Fibroblast of skin of abdomen (primary cell): ENCODE results near the gene ZNF775.

Source experiments
- DNase-seq: peaks from one replicate; pipeline ENCODE4 v3.0.0-alpha.2; 2013

The ZNF775 gene

DNA sequence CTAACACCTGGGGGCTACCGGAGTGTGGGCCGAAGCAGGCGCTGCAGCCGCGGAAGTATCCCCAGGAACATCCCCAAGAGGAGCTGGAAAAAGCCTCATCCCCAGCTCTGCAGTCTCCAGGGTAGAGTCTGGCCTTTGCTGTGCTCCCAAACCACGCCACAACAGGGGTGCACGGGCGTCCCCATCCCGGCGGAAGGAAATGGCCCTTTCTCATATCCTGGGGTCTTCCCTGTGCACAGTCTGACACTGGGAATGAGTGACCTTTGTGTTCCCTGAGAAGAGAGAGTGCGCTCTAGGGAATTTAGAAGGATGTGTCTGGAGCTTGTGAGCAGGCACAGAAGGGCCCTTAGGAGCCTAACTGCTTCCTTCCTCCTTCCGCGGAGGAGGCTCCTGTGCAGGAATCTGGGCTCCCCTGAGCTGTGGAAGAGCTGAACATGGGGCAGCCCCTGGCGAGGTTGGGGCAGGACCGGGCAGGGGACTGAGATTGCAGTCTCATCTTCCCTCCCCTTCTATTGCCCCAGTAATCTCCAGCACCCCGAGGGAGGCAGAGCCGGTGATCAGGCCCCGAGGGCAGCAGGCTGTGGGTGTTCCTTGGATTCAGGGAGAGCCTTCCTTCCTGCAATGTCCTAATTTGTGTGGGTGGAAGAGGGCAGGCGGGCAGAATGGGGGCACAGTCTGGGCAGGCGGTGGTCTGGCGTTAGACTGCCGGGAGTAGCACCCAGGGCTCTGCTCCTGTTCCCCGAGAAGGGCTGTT lies 9.2 kb upstream of the ZNF775 start:
- DNase-seq, result no peak

DNA sequence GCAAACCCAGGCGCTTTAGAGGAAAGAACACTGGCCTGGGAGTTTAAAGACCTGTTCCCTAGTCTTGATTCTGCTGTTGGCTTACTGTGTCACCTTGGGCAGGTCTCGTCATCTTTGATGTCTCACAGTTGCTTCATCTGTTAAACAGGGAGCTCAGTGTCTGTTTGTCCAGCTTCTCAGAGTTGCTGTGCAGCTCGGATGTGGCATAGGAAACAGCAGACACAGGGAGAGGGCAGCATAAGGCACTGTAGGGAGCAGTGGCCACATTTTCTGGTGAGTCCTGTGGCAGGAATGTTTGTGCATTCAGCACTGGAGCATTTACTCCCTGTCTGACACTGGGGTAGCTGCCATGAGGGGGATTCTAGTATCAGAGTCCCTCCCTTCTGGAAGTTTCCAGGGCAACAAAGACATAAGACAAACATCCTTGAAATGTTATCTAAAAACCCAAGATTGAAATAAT lies 8.5 kb upstream of the ZNF775 start:
- peak; percentile 51 for DNase-seq

DNA sequence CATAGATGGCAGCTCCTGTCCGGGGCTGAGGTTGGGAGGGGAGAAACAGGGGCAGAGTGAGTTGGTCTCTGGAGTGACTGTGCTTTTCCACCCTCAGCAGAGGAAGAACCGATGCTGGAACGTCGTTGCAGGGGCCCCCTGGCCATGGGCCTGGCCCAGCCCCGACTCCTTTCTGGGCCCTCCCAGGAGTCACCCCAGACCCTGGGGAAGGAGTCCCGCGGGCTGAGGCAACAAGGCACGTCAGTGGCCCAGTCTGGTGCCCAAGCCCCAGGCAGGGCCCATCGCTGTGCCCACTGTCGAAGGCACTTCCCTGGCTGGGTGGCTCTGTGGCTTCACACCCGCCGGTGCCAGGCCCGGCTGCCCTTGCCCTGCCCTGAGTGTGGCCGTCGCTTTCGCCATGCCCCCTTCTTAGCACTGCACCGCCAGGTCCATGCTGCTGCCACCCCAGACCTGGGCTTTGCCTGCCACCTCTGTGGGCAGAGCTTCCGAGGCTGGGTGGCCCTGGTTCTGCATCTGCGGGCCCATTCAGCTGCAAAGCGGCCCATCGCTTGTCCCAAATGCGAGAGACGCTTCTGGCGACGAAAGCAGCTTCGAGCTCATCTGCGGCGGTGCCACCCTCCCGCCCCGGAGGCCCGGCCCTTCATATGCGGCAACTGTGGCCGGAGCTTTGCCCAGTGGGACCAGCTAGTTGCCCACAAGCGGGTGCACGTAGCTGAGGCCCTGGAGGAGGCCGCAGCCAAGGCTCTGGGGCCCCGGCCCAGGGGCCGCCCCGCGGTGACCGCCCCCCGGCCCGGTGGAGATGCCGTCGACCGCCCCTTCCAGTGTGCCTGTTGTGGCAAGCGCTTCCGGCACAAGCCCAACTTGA lies 7.8 kb upstream of the ZNF775 start:
- DNase-seq, result no peak

DNA sequence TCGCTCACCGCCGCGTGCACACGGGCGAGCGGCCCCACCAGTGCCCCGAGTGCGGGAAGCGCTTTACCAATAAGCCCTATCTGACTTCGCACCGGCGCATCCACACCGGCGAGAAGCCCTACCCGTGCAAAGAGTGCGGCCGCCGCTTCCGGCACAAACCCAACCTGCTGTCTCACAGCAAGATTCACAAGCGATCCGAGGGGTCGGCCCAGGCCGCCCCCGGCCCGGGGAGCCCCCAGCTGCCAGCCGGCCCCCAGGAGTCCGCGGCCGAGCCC lies 7.2 kb upstream of the ZNF775 start:
- no peak for DNase-seq

DNA sequence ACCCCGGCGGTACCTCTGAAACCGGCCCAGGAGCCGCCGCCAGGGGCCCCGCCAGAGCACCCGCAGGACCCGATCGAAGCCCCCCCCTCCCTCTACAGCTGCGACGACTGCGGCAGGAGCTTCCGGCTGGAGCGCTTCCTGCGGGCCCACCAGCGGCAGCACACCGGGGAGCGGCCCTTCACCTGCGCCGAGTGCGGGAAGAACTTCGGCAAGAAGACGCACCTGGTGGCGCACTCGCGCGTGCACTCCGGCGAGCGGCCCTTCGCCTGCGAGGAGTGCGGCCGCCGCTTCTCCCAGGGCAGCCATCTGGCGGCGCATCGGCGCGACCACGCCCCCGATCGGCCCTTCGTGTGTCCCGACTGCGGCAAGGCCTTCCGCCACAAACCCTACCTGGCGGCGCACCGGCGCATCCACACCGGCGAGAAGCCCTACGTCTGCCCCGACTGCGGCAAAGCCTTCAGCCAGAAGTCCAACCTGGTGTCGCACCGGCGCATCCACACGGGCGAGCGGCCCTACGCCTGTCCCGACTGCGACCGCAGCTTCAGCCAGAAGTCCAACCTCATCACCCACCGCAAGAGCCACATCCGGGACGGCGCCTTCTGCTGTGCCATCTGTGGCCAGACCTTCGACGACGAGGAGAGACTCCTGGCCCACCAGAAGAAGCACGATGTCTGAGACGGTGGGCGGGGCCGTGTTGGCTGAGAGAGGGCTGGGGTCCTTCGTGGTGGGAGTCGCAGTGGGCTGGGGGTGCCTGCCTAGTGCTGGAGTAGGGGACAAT lies 6.7 kb upstream of the ZNF775 start:
- no peak for DNase-seq

DNA sequence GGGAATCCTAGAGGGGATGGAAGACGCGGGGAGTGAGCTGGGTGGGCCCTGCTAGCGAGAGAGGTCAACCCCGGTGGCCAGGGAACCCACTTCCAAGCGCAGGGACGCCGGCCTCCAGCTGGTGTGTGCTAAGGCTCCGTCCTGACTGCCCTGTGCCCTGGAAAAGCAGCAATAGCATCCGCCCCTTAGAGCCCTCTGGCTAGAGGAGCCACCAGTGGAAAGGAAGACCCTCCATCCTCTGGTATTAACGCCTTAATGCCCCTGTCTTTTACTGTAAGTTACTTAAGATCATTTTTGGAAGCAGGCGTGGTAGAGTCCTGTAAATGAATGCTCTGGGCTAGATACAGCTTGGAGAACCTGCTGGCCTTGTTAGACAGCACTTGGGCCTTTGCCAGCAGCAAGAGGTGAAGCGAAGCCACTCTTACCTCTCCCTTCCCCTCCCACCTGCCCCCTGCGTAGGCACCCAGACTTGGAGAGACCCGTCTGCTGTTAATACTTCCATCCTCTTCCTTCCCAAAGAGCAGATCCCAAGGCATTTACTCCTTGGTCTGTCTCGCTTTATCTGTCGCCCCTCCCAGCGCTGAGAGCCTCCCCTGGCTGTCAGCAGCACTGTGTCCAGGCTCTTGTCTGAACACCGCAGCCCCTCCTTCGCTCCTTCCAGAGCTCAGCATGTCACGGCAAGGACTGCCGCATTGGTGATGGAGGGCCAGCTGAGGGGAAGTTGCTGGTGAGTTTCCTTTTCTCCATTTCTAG lies 5.9 kb upstream of the ZNF775 start:
- no peak for DNase-seq

DNA sequence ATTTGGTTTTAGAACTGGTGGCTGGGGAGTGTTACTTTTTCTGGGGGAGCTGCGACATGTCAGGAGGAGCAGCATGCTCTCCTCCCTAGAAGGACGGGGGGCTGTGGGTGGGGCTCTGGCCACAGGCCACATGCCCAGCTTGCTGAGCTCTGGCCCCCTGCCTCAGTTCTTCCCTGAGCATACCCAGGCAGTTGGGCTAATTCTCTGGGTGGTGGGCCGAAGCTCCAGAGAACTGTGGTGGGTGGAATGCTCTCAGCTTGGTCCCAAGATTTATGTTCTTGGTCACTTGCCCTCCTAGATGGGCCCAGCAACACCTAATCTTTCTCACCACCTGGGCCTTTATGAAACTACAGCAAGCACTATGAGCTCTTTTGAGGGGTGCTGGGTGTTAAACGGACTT lies 5.1 kb upstream of the ZNF775 start:
- no peak for DNase-seq

DNA sequence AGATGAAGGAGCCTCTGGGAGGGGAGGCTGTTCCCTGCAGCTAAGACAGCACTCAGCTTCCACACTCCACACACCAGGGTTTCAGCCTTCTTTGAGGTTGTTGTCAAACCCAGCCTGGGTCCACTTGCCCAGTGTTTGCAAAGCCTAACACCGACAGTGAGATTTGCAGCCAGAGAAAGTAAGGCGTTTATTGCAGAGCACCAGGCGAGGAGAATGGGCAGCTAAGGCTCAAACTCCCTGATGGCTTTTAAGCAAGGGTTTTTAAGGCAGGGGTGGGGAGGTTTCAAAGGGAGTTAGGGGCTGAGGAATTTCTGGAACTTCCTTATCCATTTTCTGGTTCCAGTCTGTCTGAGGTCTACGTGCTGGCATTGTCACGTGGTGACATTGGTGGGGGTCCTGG lies 4.7 kb upstream of the ZNF775 start:
- no peak for DNase-seq

DNA sequence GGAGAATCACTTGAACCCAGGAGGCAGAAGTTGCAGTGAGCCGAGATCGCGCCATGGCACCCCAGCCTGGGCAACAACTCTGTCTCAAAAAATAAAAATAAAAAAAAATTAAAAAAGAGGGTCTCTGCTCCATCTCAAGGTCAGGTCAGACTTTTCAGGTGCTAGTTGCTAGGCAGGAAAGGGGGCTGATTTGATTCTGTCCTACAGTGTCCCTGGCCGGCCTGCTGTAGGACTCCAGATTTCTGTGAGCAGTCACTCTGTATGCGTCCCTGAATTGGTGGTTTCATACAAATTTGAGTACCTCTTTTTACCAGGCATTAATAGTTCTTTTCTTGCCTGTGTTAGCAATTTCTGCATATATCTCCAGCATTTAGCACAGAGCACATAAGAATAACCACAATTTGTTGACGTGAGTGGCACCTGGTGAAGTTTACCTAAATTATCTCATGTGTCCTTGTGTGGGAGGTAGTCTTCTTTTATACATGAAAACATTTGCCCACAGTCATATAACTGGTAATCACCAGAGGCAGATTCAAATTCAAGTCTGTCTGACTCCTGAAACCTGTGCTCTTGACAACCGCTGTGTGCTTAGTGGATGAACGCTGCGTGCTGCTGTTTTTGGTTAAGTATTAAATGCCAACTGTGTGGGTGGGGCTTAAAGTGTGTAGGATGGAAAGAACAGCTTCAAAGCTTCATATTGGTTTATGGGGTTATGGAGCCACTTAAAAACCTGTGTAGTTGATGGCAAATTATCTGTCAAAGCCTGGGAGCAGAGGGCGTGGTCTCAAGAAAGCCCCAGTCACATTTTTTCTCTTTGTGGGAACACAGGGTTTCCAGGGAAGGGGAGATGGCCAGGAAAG lies 3.2 kb upstream of the ZNF775 start:
- DNase-seq, result no peak

DNA sequence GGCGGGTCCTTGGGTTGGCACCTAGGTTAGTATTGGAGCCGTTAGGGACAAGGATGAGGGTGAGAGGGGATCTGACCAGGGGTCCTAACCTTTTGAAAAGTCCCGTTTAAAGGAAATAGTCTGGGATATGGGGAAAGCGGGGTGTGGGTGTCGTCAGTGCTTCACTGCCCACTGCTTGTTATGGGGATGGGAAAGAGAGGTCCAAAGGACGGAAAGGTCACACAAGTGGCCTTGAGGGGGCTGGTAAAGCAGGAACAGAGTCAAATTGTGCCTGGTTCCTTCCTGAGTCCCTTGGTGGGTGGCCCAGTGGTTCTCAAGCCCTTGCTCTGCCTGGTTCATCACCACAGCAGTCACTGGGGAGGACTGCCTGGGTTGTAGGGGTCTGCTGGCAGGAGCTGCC lies 2.6 kb upstream of the ZNF775 start:
- no peak for DNase-seq

DNA sequence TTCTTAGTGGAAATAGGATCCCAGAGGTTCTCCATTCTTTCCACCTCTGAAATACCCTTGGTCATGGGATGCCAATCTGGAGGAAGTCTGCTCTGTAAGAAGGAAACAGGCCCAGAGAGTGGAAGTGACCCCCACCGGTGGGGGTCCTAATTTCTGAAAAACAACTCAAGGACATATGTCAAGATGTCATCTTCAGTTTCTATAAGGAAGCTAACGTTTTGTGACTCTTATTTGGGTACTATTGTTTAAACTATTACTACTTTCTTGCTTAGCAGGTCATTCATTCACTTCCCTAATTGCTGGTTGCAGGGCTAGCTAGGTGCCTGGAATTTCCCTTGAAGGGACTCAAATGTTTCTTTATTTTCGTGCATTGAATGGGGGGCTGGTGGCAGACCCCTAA lies 1.9 kb upstream of the ZNF775 start:
- no peak for DNase-seq

DNA sequence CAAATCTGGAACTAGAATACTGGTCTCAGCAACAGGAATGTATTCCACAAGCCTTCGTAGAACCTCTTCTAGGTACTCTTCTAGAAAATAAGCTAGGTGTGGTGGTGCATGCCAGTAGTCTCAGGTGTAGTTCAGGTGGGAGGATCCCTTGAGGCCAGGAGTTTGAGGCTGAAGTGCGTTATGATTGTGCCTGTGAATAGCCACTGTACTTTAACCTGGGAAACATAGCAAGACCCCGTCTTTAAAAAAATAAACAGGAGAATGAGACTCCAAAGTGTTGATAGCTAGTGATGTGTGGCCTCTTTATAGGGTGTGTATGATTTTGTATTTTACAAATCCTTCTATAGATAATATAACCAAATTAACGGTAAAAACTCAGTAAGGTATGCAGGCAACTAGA lies 1.5 kb upstream of the ZNF775 start:
- DNase-seq, result no peak

DNA sequence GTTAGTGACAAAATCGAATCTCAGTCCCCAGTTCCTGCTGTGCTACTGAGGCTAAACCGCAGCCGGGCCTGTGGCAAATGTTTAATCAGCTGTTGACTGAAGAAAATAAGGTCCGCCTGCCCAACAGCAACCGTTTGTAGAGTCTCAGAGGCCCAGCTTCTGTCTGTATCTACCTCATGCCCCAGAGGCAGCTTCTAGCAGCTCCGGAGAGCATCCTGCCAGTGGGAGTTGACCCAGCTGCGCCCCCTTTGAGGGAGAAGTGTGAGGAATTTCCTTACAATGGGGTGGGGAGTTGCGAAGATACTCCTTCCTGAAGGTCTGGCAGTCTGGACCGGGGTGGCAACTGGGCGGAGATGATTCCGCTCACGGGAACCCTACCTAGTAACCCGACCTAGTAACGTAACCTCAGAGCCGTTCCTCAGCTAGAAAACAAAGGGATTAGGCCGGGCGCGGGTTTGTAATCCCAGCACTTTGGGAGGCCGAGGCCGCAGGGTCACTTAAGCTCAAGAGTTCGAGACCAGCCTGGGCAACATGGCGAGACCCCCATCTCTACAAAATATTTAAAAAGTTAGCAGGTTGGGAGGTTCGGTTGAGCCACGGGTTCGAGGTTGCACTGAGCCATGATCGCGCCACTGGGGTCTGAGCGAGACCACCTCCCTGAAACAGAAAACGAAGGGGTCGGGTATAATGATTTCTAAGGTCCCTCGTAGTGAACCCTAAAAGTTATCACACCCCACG lies 846 bp upstream of the ZNF775 start:
- peak; percentile 71 for DNase-seq

DNA sequence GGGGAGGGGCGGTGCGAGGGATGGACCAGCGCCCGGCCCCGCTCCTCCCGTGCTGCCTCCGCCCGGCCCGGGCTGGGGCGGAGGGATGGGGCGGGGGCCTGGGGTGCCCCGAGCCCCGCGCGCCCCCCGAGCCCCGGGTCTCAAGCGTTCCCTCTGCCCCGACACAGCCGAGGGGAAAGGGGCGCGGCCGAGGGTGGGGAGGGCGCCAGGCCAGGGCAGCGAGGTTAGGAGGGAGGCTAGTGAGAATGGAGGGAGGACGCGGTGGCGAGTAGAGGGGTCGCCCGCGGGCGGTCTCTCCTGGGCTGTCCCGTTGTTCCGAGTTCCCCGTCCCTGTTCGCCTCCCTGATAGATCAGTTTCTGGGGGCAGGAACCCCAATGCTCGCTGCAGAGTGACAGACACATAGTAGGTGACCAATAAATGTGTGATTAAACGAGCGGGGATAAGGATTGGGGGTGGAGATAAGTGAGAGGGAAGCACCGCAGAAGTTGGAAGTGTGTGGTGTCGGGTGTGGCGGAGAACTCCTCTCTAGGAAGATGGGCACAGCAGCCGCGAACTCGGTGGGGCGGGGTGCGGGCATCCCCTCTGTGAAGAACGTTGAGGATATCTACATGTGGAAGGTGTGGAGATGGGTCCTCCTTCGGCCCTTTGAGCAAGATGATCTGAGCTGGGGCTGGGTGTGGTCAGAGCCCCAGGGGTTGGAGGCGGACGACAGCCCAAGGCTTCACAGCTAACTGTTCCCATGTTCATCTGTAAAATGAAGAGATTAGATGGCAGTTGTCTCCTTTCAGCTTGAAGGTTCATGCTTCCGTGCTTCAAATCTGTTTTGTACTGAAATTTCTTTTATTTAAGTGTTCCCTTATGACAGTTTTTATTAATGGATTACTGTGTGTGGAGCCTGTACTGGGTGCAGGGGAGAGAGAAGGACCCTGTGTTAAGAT lies 580 bp downstream of the ZNF775 start:
- no peak for DNase-seq

DNA sequence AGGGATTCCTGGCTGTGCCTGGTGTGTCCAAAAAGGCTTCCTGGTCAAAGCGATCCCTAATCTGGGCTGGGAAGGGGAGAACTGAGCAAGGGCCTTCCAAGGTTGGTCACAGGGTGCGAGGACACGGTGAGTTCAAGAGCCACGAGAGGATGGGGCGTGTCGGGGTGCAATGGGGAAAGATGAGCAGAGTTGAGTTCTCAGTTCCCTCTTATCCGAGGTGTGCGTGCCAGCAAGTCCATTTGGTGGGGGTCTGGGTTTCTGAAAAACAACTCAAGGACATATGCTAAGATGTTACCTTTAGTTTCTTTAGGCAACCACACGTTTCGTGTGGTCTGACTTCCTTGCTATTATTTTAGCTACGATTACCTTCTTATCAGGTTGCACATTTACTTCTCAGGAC lies 1.3 kb downstream of the ZNF775 start:
- DNase-seq, result no peak

DNA sequence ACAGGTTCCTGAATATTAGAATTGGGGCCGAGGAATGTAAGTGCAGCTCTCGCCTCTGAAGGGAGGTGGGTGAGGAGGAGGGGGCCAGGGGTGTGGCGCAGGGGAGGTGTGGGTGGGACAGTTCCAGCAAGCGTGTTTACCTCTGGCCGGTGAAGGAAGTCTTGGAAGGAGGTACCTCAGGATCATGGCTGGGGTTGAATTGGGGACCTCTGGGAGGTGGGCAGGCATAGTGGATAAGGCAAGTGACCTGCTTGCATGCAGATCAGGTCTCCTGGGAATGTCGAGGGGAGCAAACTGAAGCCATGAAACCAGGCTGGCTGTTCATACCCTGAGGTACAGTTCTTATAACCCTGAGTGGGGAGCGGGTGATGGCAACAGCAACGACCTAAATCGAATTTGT lies 2.0 kb downstream of the ZNF775 start:
- no peak for DNase-seq

DNA sequence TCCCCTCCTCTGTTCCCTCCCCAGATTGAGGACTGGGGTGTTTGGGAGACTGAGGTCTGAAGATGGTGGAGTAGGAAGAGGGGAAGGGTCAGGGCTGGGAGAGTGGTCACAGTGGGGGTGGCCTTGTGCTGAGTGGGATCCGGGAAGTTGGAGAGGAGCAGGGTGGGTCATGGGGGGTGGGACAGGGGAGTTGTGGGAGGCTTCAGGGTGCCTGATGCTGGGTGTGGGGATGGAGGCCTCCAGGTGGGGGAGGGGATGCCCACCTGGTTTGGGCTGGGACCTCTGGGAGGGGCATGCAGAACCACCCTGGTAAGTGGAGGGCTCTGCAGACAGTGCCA lies 2.6 kb downstream of the ZNF775 start:
- DNase-seq, result no peak

DNA sequence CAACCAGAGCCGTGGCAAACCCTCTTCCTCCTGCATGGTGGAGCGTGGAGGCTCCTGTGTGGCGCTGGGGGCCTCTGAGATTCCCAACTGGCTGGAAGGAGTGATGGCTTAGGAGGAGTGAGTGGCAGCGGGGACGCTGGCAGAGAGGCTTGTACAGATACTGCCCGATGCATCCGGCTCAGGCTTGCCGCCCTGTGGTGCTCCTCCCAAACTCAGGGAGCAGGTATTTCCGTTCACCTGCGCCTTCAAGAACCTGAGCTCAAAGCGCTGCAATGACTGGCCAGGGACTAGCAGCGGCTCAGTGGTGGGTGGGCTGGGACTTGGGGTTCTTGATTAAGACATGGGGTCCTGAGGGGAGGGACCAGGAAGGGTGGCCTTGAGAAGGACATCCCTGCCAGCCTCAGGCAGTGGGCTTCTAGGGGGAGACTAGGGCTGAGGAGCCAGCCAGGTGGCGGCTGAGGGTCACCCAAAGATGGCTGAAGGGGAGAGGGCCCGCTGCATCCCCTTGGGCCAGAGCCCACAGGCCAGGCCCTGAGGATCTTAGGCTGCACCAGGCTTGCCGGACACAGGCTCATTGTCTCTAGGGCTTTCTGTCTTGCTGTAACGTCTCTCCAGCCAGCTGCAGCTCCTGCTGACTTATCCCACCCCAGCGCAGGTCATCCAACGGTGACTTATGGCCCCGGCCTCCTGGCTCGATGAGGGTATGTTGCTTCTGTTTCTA lies 3.2 kb downstream of the ZNF775 start:
- no peak for DNase-seq

DNA sequence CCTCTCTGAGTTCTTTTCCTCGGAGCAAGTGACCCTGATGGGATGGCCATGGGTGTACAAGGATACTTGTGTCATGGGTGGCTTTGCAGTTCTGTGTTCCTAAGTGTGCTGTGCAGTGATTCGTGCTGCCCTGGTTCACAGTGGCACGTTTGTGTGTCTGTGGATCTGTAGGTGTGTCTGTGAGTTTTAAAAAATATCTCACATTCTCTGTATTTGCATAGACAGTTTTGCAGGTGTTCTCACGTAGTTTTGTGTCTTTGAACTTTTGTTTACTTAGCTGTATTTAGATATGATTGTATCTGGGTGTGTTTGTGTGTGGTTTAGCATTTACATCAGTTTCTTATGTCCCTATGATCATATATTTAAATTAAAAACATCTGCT lies 3.7 kb downstream of the ZNF775 start:
- no peak for DNase-seq
